WTC11 (cell line): ENCODE measurements around the gene TGFBRAP1. TPM values are rescaled to one million over a fixed set of nuclear protein-coding genes. Genes with fewer than 3 reads are reported as not detected.

ENCODE experiments used
- ATAC-seq: fragments of 200-7000 bp; cut with Tn5 transposase; 2 replicates; pipeline ENCODE4 v1.10.0; 2021; ENCODE audit warnings: mild to moderate bottlenecking, moderate library complexity
- CTCF ChIA-PET: fragments of 300-600 bp; sonication (Branson Sonifier 250); formaldehyde crosslinking; loops from one replicate; lab custom pipeline; 2021; ENCODE audit warnings: antibody characterized with exemption; lab: Charles Lee
- POLR2A ChIA-PET: fragments of 350-600 bp; sonication (Branson Sonifier 250); formaldehyde crosslinking; loops from one replicate; lab custom pipeline; 2021; ENCODE audit warnings: antibody characterized with exemption; lab: Charles Lee
- DNase-seq: peaks from one replicate; pipeline ENCODE4 v3.0.0; 2021; ENCODE audit warnings: low spot score
- H3K27ac Mint-ChIP-seq: 2 replicates; pipeline ENCODE4 v1.8.0; 2021; ENCODE audit warnings: mixed read lengths
- H3K27me3 Mint-ChIP-seq: 2 replicates; pipeline ENCODE4 v1.8.0; 2021; ENCODE audit warnings: low read depth, mild to moderate bottlenecking, moderate library complexity, mixed read lengths
- H3K36me3 Mint-ChIP-seq: 2 replicates; pipeline ENCODE4 v1.8.0; 2021; ENCODE audit warnings: mixed read lengths
- H3K4me1 Mint-ChIP-seq: 2 replicates; pipeline ENCODE4 v1.8.0; 2022; ENCODE audit warnings: mixed read lengths
- H3K4me3 Mint-ChIP-seq: 2 replicates; pipeline ENCODE4 v1.8.0; 2021; ENCODE audit warnings: mild to moderate bottlenecking, moderate library complexity, mixed read lengths
- H3K9me3 Mint-ChIP-seq: 2 replicates; pipeline ENCODE4 v1.8.0; 2021; ENCODE audit warnings: mixed read lengths
- ATF1 ChIP-seq: sonication (generic); formaldehyde crosslinking; IDR thresholded peaks from 2 replicates; pipeline ENCODE4 v1.8.1; 2023; ENCODE audit warnings: mild to moderate bottlenecking, moderate library complexity, missing genetic modification reagents
- ESRRA ChIP-seq: sonication (generic); formaldehyde crosslinking; IDR thresholded peaks from 2 replicates; pipeline ENCODE4 v1.8.1; 2022; ENCODE audit warnings: mild to moderate bottlenecking, missing genetic modification reagents, borderline replicate concordance
- GTF2I ChIP-seq: fragments of 250-450 bp; sonication (Bioruptor Pico); conservative IDR thresholded peaks from 2 replicates; pipeline ENCODE4 v1.4.0; 2021; ENCODE audit warnings: mild to moderate bottlenecking
- JAZF1 ChIP-seq: fragments of 250-450 bp; sonication (Bioruptor Pico); IDR thresholded peaks from 2 replicates; pipeline ENCODE4 v1.9.0; 2021; ENCODE audit warnings: moderate library complexity, mild to moderate bottlenecking, inconsistent platforms
- MXD4 ChIP-seq: fragments of 250-450 bp; sonication (Bioruptor Pico); IDR thresholded peaks from 2 replicates; pipeline ENCODE4 v1.8.0; 2021; ENCODE audit warnings: mild to moderate bottlenecking, moderate library complexity, borderline replicate concordance
- NFATC4 ChIP-seq: fragments of 250-450 bp; sonication (Bioruptor Pico); IDR thresholded peaks from 2 replicates; pipeline ENCODE4 v1.9.0; 2021; ENCODE audit warnings: mild to moderate bottlenecking
- OVOL2 ChIP-seq: fragments of 250-450 bp; sonication (Bioruptor Pico); IDR thresholded peaks from 2 replicates; pipeline ENCODE4 v1.9.0; 2021; ENCODE audit warnings: mild to moderate bottlenecking, borderline replicate concordance
- SMAD3 ChIP-seq: sonication (generic); formaldehyde crosslinking; IDR thresholded peaks from 2 replicates; pipeline ENCODE4 v1.8.0; 2022; ENCODE audit warnings: missing genetic modification reagents, mild to moderate bottlenecking, borderline replicate concordance
- SP1 ChIP-seq: sonication (generic); formaldehyde crosslinking; conservative IDR thresholded peaks from 2 replicates; pipeline ENCODE4 v1.8.1; 2022; ENCODE audit warnings: missing genetic modification reagents
- TEAD1 ChIP-seq: sonication (generic); formaldehyde crosslinking; IDR thresholded peaks from 2 replicates; pipeline ENCODE4 v1.8.0; 2022; ENCODE audit warnings: mild to moderate bottlenecking, missing genetic modification reagents
- TEAD4 ChIP-seq: sonication (generic); formaldehyde crosslinking; IDR thresholded peaks from 2 replicates; pipeline ENCODE4 v1.8.0; 2022; ENCODE audit warnings: mild to moderate bottlenecking, missing genetic modification reagents
- ZNF396 ChIP-seq: fragments of 250-450 bp; sonication (Bioruptor Pico); IDR thresholded peaks from 2 replicates; pipeline ENCODE4 v1.8.0; 2021; ENCODE audit warnings: mild to moderate bottlenecking, moderate library complexity, borderline replicate concordance
- total RNA-seq: library from RNA; stranded (reverse); gene quantifications from 3 replicates; pipeline ENCODE4 v1.2.3, GENCODE V29; 2021
- TF ChIP-seq, protein P1 (sequence below): fragments of 250-450 bp; sonication (Bioruptor Pico); IDR thresholded peaks from 2 replicates; pipeline ENCODE4 v1.9.0; 2021; ENCODE audit warnings: mild to moderate bottlenecking
- TF ChIP-seq, protein P2 (sequence below): fragments of 250-450 bp; sonication (Bioruptor Pico); IDR thresholded peaks from 2 replicates; pipeline ENCODE4 v2.1.2; 2022; ENCODE audit warnings: mild to moderate bottlenecking, moderate library complexity
- TF ChIP-seq, protein P3 (sequence below): sonication (generic); formaldehyde crosslinking; IDR thresholded peaks from 2 replicates; pipeline ENCODE4 v1.8.1; 2023; ENCODE audit warnings: mild to moderate bottlenecking, missing genetic modification reagents, moderate library complexity
- TF ChIP-seq, protein P4 (sequence below): sonication (generic); formaldehyde crosslinking; IDR thresholded peaks from 2 replicates; pipeline ENCODE4 v1.8.0; 2023; ENCODE audit warnings: missing genetic modification reagents
- TF ChIP-seq, protein P5 (sequence below): sonication (generic); formaldehyde crosslinking; IDR thresholded peaks from 2 replicates; pipeline ENCODE4 v1.8.1; 2022; ENCODE audit warnings: missing genetic modification reagents, borderline replicate concordance
- TF ChIP-seq, protein P6 (sequence below): fragments of 200-600 bp; IDR thresholded peaks from 2 replicates; pipeline ENCODE4 v1.8.0; 2022; ENCODE audit warnings: antibody characterized with exemption
- TF ChIP-seq, protein P7 (sequence below): sonication (generic); formaldehyde crosslinking; IDR thresholded peaks from 2 replicates; pipeline ENCODE4 v1.8.1; 2022; ENCODE audit warnings: mild to moderate bottlenecking, missing genetic modification reagents, moderate library complexity, borderline replicate concordance
- TF ChIP-seq, protein P8 (sequence below): fragments of 250-450 bp; sonication (Bioruptor Pico); conservative IDR thresholded peaks from 2 replicates; pipeline ENCODE4 v1.9.0; 2021; ENCODE audit warnings: mild to moderate bottlenecking

TGFBRAP1 gene
- total RNA-seq, 1 experiment from 2014 or later, result 16.3 TPM

DNA sequence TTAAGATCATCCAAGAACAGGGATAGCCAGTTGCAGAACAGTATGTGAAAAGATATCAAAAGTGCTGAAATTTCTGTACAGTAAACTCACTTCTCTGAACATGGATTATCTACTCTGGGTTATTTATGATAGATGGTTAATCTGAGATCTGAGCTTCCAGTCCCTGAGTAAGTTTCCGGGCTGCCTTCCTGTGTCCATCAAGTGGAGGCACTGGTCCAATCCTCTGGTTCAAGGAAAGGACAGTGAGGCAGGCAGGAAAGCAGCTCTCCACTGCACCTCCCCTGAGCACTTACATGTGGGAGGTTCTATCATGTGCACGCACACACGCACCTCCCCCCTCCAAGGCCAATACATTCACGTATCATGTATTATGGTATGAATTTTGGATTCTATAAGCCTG is 55.5 kb downstream of the TGFBRAP1 start:
- H3K36me3 Mint-ChIP-seq, result peaks cover 38% of the 10 kb centered on the region
- H3K9me3 Mint-ChIP-seq, result no peaks in the 10 kb centered on the region
- no peak overlapping the region for H3K27ac Mint-ChIP-seq
- H3K27me3 Mint-ChIP-seq, result no peaks in the 10 kb centered on the region
- no peak overlapping the region for H3K4me3 Mint-ChIP-seq
- POLR2A ChIA-PET, result no interaction called here
- TF ChIP-seq, protein P1, sequence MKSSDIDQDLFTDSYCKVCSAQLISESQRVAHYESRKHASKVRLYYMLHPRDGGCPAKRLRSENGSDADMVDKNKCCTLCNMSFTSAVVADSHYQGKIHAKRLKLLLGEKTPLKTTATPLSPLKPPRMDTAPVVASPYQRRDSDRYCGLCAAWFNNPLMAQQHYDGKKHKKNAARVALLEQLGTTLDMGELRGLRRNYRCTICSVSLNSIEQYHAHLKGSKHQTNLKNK (CRISPR knock-in tag), result no peak
- no peak for TF ChIP-seq ZNF396
- TF ChIP-seq, all 79 proteins: peak for 0
- H3K4me1 Mint-ChIP-seq, result no peaks in the 10 kb centered on the region
- DNase-seq (no peak), ATAC-seq (no peak)
- CTCF ChIA-PET, result interaction anchor here (1.2 to 1.3 kb wide), 2 partner anchors 14 to 30 kb away, joined by 4 to 6 read pairs; no protein-coding TSS in a partner anchor

DNA sequence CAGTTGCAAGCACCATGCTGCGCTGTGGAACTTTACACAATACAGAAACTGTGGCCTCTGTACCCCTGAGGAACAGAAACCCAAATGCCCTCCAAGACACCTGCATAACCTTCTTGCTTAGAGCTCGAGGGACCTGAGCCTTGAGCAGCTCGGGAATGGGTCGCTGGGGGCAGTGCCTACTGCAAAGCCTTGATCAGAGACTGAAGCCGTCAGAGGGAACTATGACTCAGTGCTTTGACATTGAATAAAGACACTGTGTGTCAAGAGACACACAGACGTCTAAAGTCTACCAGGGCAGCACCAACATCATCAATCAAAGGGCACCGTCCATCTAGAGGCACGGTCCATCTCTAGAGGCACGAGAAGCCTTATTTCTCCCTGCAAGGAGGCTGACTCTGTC is 57.4 kb downstream of the TGFBRAP1 start:
- DNase-seq (no peak), ATAC-seq (no peak)
- H3K36me3 Mint-ChIP-seq, result peaks cover 48% of the 10 kb centered on the region
- H3K27ac Mint-ChIP-seq, result no peak overlapping the region
- ChIA-PET CTCF (interaction anchor here (1.3 kb wide), 1 partner anchor 23 kb away, joined by 6 read pairs; no protein-coding TSS in a partner anchor), POLR2A (no interaction called here)
- no peaks in the 10 kb centered on the region for H3K27me3 Mint-ChIP-seq
- TF ChIP-seq, protein P2, sequence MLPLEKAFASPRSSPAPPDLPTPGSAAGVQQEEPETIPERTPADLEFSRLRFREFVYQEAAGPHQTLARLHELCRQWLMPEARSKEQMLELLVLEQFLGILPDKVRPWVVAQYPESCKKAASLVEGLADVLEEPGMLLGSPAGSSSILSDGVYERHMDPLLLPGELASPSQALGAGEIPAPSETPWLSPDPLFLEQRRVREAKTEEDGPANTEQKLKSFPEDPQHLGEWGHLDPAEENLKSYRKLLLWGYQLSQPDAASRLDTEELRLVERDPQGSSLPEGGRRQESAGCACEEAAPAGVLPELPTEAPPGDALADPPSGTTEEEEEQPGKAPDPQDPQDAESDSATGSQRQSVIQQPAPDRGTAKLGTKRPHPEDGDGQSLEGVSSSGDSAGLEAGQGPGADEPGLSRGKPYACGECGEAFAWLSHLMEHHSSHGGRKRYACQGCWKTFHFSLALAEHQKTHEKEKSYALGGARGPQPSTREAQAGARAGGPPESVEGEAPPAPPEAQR (CRISPR knock-in tag), result no peak
- no peak for TF ChIP-seq TEAD4 (CRISPR knock-in tag)
- no peak for TF ChIP-seq ESRRA (CRISPR knock-in tag)
- no peak for TF ChIP-seq JAZF1
- TF ChIP-seq SMAD3 (CRISPR knock-in tag), result no peak
- TF ChIP-seq SP1, result no peak
- no peak for TF ChIP-seq GTF2I
- TF ChIP-seq, protein P3, sequence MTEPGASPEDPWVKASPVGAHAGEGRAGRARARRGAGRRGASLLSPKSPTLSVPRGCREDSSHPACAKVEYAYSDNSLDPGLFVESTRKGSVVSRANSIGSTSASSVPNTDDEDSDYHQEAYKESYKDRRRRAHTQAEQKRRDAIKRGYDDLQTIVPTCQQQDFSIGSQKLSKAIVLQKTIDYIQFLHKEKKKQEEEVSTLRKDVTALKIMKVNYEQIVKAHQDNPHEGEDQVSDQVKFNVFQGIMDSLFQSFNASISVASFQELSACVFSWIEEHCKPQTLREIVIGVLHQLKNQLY (CRISPR knock-in tag), result no peak
- TF ChIP-seq OVOL2 (CRISPR knock-in tag), result no peak
- TF ChIP-seq, protein P4, sequence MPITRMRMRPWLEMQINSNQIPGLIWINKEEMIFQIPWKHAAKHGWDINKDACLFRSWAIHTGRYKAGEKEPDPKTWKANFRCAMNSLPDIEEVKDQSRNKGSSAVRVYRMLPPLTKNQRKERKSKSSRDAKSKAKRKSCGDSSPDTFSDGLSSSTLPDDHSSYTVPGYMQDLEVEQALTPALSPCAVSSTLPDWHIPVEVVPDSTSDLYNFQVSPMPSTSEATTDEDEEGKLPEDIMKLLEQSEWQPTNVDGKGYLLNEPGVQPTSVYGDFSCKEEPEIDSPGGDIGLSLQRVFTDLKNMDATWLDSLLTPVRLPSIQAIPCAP (CRISPR knock-in tag), result no peak
- TF ChIP-seq, protein P5, sequence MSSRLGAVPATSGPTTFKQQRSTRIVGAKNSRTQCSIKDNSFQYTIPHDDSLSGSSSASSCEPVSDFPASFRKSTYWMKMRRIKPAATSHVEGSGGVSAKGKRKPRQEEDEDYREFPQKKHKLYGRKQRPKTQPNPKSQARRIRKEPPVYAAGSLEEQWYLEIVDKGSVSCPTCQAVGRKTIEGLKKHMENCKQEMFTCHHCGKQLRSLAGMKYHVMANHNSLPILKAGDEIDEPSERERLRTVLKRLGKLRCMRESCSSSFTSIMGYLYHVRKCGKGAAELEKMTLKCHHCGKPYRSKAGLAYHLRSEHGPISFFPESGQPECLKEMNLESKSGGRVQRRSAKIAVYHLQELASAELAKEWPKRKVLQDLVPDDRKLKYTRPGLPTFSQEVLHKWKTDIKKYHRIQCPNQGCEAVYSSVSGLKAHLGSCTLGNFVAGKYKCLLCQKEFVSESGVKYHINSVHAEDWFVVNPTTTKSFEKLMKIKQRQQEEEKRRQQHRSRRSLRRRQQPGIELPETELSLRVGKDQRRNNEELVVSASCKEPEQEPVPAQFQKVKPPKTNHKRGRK (CRISPR knock-in tag), result no peak
- TF ChIP-seq NFATC4 (CRISPR knock-in tag), result no peak
- TF ChIP-seq MXD4 (CRISPR knock-in tag), result no peak
- H3K4me1 Mint-ChIP-seq, result no peaks in the 10 kb centered on the region
- no peaks in the 10 kb centered on the region for H3K9me3 Mint-ChIP-seq
- no peak overlapping the region for H3K4me3 Mint-ChIP-seq

DNA sequence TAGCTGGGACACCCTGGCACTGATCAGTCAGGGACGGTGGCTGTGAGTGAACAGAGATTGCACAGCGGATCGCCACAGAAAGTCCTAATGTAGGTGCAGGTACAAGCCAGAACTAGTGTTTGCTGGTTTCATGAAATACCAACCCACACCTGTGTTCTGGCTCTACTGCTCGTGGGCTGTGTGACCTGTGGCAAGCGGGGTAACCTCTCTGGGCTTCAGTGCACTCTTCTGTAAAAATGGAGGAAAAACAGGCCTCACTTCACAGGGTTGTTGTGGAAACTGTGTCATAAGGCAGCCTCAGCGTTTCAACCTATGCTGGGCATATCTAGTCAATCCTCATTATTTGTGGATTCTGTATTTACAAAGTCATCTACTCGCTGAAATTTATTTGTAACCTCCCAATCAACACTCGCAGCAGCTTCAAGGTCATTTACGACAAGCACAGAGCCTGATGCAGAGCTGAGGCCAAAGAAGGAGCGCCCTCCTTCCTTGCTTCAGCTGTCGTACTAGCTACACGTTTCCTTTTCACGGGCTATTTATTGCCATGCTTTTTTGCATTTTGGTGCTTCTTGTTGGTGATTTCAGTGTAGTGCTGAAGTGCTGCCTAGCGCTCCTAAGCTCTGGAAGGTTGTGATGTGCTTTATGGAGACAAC is 58.0 kb downstream of the TGFBRAP1 start:
- peaks cover 43% of the 10 kb centered on the region for H3K36me3 Mint-ChIP-seq
- TF ChIP-seq, protein P6, sequence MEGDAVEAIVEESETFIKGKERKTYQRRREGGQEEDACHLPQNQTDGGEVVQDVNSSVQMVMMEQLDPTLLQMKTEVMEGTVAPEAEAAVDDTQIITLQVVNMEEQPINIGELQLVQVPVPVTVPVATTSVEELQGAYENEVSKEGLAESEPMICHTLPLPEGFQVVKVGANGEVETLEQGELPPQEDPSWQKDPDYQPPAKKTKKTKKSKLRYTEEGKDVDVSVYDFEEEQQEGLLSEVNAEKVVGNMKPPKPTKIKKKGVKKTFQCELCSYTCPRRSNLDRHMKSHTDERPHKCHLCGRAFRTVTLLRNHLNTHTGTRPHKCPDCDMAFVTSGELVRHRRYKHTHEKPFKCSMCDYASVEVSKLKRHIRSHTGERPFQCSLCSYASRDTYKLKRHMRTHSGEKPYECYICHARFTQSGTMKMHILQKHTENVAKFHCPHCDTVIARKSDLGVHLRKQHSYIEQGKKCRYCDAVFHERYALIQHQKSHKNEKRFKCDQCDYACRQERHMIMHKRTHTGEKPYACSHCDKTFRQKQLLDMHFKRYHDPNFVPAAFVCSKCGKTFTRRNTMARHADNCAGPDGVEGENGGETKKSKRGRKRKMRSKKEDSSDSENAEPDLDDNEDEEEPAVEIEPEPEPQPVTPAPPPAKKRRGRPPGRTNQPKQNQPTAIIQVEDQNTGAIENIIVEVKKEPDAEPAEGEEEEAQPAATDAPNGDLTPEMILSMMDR, result no peak
- TF ChIP-seq ATF1 (CRISPR knock-in tag) (no peak), TEAD1 (no peak)
- TF ChIP-seq, protein P7, sequence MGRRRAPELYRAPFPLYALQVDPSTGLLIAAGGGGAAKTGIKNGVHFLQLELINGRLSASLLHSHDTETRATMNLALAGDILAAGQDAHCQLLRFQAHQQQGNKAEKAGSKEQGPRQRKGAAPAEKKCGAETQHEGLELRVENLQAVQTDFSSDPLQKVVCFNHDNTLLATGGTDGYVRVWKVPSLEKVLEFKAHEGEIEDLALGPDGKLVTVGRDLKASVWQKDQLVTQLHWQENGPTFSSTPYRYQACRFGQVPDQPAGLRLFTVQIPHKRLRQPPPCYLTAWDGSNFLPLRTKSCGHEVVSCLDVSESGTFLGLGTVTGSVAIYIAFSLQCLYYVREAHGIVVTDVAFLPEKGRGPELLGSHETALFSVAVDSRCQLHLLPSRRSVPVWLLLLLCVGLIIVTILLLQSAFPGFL (CRISPR knock-in tag), result no peak
- TF ChIP-seq, protein P5 (CRISPR knock-in tag), result no peak
- TF ChIP-seq, protein P8, sequence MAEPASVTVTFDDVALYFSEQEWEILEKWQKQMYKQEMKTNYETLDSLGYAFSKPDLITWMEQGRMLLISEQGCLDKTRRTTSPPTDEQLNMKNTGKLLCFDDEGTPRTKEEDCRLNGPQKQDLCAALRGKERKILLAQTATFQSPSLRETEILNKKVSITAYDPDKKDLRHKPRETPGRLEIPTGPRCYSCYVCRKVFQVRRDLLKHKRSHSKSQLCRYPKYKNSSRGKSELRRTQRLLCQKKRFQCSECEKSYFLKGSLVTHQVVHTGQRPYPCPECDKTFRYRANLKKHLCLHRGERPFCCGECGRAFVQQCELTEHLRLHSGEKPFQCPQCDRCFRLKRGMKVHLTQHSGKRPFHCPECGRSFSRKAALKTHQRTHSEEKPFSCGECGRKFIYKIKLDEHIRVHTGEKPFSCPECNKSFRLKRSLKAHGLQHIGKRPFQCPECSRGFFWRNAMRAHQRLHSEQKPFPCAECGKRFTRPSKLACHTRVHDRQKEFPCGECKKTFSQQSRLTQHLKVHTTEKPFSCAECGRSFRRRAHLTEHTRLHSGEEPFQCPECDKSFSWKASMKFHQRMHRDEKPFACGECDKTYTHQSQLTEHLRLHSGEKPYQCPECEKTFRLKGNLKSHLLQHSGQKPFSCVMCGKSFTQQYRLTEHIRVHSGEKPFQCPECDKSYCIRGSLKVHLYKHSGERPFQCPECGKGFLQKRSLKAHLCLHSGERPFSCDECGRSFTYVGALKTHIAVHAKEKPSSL, result no peak

More for the DNA sequence above, 58.0 kb downstream of the TGFBRAP1 start:
- Mint-ChIP-seq H3K9me3 (no peaks in the 10 kb centered on the region), H3K4me3 (no peak overlapping the region), H3K27ac (no peak overlapping the region), H3K4me1 (no peaks in the 10 kb centered on the region), H3K27me3 (no peaks in the 10 kb centered on the region)
- no peak for ATAC-seq
- CTCF ChIA-PET, result no interaction called here
- DNase-seq, result no peak
- POLR2A ChIA-PET, result no interaction called here
